NCI-H1105 (cell line): ENCODE data around the gene ESR2.
"Not testable (repeated sequence)": the region's sequence is repeated elsewhere in the genome, so short reads cannot be mapped to it uniquely, and the experiment has no call there.

Source experiments
- DNase-seq: peaks from one replicate; lab custom pipeline; 2025; lab: John Stamatoyannopoulos, UW

ESR2 gene

DNA sequence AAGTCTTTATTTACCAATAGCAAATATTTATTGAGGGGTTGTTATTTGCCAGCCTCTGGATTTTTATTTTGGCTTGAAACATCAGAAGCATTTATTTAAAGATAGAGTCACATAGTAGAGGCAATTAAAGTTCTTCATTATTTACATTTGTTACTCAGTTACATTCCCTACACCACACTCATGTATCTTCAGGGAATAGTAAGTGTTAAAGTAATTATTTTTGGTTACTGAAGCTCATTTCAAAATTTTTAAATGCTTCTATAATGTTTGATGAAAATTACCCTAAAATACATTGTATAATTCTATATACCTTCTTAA is 205.6 kb downstream of the ESR2 start:
- DNase-seq, result no peak

DNA sequence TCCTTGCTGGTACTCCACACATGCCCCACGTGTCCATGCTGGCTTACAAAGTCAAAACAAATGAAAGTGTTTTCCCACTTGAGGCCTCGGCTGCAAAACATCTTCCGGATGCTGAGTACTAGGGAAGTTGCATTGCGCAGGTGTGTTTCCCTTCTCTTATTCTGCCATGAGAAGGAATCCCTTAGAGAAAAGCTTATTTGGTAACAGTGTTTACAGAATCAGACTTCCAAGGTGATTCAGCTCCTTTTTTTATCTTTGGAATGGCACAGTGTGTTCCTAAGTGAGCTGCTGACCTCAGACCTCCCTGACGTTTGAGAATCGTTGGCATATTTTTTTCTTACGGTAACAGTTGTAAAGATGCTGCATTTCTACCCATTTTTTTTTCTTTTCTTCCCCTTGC is 211.3 kb downstream of the ESR2 start:
- DNase-seq, result no peak

DNA sequence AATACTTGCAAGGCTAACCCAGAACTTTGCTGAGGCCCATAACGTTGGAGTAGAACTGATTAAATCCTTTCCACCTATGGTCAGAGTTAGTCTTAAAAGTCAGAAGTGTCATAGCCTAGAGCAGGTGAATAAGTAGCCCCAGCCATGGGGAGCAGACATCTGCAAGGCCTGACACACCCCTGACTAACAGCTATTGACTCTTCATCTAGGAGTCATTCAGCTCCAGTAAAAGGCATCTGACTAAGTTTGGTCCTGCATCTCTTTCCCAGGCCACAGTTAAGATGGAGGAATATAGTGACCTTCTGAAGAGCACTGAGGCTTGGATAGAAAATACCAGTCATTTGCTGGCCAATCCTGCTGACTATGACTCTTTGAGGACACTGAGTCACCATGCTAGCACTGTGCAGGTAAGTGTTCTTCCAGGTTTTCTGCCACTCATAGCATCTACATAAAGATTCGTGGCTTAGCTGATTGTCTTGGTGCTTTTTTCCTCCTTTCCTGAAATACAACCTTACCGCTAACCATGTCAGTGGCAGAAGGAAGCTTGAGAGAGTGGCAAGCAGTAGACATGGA is 212.9 kb downstream of the ESR2 start:
- DNase-seq, result no peak

DNA sequence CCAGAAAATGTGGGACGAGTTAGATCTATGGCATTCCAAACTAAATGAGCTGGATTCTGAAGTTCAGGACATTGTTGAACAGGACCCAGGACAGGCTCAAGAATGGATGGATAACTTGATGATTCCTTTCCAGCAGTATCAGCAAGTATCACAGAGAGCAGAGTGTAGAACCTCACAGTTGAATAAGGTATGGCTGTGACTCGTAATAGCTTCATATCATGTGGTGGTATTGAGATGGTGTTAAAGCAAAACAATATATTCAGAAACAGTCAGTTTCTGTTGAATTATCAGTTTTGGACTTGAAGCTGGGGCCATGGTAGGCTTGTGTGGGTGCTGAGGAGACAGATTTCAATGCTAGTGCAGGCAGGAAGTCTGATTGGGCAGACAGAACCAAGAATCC is 213.7 kb downstream of the ESR2 start:
- no peak for DNase-seq

DNA sequence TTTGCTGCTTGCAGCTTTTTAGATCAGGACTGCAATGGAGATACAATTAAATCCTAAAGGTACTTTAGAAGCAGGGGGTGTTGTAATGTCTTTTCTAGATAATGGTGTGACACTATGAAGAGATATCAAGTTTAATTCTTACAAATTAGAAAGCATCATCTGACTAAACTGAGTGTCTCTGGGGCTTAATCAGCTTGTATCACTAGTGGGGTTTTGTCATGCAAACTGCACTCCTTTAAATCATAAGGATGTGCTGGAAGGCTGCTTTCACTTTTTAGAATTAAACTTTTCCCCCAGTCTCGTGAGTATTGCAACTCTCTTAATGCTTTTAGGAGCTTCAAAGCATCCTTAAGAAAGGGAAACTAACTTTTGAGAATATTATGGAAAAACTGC is 218.6 kb downstream of the ESR2 start:
- DNase-seq, result no peak

DNA sequence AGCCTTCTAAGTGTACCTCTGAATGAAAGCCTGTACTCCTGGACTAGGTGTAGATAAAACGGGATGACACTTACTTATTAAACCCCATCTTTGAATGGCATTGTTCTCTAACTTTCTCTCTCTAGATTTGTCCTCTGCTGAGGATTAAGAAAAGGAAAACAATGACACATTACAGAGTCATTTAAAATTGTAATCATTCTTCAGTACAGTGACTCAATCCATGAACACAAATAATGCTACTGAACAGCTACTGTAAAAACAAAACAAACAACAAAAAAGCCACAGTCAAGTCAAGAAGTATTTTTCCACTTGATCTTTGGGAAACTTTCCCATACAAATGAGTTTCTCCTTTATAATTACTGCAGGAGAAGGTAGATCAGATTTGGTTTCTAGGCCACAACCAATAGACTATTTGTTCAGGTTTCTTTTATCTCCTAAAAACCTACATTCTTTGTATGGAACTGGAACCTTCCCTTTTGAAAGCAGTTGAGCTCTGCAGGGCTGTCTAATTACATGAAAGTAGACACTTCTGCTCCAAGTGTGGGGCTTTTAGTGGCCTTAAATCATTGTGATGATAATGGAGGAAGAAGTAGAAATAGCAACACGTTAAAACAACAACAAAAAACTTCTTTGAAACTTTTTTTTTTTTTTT is 219.1 kb downstream of the ESR2 start:
- DNase-seq, result no peak

DNA sequence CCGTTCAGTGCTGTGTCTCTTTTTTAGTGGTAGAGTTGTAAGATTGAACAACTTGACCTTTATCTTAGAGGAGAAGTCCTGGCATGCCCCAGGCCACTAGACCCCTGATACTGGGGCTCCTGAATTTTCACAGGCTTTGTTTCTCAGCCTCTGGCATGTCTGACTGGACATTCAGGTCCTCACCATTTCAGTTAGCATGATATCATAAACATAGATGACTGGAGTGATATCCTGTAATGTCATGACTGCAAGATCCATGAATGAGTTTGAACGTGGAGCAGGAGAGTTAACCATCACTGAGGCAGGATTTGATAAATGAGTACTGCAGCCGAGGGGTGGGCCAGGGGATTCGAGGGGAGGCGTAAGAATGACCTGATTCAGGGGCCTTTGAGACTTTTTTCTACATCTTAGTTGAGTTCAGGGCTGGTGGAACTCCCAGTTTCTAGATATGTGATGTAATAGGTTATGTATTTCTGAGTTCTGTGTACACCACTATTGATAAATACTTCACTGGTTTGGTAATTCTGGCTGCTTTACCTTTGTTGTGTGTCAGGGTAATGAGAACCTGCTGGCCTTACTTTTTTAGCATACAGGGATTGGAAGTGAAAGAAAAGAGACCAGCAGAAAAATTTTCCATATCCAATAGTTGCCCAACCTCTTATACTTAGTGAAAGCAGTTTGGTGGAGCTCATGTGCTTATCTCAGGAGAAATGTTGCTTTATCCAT is 224.4 kb downstream of the ESR2 start:
- DNase-seq, result no peak

DNA sequence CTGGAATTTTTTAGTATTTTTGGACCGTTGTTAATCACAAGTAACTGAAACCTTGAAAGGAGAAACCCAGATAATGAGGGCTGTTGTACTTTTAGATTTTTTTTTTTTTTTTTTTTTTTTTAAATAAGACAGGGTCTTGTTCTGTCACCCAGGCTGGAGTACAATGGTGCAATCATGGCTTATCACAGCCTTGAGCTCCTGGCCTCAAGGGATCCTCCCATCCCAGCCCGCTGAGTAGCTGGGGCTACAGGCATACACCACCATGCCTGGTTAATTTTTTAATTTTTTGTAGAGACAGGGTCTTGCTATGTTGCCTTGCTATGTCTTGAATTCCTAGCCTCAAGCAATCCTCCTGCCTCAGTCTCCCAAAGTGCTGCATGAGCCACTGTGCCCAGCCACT is 229.7 kb downstream of the ESR2 start:
- no peak for DNase-seq

DNA sequence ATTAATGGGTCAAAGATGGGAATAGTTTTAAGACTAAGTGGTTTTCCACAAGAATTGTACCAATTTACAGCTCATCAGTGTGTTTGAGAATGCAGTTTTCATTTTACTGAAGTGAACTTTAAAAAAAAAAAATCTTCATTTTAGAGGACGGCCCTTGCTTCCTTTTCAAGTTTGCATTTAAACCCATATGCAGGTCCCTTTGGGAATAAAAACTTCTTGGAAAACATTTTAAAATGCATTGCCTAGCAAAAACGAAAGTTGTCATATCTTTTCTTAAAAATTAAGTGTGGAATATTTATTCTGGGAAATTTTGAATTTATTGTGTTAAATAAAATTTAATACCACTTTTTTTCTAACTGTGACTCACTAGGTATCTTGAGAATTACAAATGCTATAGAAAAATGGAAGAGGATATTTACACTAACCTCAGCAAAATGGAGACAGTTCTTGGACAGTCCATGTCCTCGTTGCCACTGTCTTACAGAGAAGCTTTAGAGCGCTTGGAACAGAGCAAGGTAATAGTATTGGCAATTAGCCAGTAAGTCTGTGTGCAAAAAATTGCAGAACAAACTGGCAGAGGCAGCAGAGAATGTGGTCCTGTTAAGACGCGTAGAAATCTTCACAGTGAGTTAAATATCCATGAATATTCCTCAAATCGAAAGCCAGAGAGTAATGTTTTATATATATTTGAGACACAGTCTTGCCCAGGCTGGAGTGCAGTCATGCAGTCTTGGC is 231.6 kb downstream of the ESR2 start:
- no peak for DNase-seq

DNA sequence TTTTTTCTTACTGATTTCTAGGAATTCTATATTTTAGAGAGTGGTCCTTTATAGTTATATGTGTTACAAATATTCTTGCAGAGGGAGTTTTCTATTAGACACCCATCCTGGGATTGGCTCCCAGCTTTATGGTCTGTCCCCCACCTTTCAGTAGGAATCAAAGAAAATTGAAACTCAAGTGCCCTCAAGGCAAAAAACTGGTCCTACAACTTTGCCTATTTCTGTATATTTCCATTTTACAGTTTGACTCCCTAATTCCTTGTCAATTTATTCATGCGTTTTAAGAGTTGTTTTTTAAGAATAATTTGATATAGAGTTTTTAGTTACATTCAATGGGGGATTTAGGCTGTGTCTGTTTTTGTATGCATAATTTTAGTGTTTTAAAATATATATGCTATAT is 232.5 kb downstream of the ESR2 start:
- no peak for DNase-seq

DNA sequence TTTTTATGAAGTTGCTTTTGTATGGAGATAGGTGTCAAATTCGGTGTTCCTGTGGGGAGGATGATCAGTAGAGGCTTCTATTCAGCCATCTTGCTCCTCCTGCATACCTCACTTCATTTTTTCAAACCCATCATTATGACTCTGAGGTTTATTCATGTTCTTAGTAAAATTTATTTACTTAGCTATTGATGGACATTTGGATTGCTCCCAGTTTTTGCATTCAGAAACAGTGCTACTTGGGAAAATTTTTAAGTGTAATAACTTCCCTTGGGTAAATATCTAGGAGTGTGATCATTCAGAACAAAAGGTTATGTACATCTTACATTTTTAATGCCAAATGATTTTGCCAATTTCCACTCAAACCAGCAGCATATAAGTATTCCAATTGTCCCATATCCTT is 233.1 kb downstream of the ESR2 start:
- DNase-seq, result no peak

DNA sequence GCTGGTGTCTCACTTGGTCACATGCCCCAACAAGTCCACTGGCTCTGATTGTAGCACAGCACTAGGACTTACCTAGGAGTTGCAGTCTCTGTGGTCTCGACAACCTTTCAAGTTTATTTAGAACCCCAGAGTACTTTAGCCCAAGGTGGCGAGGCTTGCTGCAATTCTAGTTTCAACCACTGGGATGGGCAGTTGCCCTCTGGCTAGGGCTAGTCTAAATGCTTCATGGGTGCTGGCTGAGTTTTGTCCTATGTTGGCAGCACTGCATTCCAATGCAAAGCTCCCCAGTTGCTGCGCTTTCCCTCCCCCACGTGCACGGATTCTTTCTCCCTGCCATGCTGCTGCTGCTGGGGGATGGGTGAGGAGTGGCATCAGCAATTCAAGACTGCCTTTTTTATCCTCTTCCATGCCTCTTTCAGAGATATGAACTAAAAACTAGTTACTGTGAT is 233.5 kb downstream of the ESR2 start:
- no peak for DNase-seq

DNA sequence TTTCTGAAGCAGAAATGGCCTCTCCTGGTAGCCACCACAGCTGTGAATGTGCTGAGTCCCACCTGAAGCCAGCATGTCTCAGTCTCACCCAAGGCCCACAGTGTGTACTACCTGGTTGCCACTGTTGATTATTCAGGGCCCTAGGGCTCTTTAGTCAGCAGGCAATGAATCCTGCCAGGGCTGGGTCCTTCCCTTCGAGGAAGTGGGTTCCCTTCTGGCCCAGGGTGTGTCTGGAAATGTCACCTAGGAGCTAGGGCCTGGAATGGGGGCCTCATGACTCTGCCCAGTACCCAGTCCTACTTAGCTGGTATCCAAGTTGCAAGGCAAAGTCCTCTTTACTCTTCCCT is 234.0 kb downstream of the ESR2 start:
- no peak for DNase-seq

DNA sequence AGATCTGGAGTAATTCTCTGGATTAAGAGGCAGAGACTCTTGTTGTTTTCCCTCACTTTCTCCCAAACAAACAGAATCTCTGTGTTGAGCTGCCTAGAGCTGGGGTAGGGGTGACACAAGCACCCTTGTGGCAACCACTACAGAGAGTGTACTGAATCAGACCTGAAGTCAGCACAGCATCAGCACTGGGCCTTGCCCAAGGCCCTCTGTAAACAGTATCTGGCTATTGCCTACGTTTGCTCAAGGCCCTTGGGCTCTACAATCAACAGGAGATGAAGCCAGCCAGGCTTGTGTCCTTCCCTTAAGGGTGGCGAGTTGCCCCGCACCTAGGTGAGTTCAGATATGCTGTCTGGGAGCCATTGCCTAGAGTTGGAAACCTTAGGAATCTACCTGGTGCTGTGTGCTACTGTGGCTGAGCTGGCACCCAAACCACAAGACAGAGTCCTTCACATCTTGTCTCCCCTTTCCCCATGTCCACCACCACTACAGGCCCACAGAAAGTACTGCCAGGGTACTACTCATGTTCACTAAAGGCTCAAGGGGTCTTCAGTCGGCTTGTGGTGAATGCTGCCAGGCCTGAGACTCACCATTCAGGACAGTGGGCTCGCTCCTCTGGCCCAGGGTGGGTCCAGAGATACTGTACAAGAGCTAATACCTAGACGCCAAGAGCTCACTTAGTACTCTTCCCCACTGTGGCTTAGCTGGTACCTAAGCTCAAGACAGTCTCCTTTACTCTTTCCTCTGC is 234.5 kb downstream of the ESR2 start:
- no peak for DNase-seq

DNA sequence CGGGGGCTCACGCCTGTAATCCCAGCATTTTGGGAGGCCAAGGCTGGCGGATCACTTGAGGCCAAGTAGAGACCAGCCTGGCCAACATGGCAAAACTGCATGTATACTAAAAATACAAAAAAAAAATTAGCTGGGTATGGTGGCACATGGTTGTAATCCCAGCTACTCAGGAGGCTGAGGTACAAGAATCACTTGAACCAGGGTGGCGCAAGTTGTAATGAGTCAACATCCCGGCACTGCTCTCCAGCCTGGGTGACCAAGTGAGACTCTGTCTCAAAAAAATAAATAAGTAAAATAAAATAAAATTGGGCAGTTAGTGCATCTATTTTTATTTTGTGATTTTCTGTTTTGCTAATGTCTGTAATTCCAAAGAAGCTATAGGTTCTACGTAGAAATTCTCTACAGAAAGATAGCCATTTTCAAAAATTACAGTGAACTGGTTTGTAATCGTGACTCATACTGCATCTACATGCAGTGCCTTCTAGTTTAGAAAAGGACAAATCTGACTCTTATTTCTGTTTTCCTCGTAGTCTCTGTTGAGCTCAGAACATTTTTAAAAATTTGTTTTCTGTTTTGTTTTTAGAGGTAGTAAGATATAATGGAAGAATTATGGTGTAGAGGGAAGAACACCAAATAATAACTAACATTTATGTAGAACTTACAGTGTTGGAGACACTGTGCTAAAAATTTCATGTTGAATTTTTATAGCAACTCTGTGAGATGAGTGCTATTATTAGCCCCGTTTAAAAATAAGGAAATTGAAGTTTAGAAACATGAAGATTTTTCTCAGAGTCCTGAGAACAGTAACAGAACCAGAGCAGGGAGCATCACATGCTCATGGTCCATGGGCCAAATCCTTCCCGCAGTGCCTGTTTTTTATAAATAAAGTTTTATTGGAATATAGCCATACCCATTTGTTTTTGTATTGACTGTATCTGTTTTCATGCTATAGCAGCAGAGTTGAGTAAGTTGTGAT is 240.2 kb downstream of the ESR2 start:
- DNase-seq, result no peak

DNA sequence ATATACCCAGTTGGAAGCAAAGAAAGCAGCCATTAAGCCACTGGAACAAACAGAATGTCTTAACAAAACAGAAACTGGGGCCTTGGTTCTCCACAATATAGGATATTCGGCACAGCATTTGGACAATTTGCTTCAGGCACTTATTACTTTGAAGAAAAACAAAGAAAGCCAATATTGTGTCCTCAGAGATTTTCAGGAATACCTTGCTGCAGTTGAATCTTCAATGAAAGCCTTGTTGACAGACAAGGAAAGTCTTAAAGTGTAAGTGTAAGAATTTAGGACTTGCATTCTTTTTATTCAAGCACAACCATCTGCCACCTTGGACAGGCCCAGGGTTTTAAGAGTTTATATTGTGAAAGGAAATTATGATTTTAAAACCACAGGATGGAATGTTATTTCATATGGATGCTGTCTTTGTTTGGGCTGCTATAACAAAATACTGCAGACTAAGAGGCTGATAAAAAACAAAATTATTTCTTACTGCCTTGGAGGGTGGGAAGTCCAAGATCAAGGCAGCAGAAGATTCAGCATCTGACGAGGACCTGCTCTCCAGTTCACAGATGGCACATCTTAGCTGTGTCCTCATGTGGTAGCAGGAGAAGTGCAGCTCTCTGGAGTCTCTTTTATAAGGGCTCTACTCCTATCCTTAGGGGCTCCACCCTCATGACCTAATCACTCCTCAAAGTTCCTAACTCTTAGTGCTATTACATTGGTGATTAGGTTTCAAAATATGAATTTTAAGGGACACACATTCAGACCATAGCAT is 244.4 kb downstream of the ESR2 start:
- no peak for DNase-seq

DNA sequence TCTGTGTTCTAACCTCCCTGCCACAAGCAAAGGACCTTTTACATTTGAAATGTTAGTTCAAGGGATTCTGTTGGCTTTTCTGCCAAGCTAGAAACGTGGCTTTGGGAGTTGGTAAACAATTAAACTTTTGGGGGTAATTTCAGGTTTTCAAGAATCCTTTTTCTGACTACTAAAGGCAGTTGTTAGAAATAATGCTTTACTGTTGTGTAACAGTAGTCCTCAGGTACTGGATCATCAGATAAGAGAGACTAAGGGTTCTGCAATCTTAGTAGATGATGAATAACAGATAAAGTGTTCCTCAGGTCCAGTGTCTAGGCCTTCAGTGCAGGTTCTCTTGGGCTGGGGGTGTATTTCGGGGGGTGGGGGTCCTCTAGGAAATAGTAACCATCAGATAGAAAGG is 249.1 kb downstream of the ESR2 start:
- no peak for DNase-seq

DNA sequence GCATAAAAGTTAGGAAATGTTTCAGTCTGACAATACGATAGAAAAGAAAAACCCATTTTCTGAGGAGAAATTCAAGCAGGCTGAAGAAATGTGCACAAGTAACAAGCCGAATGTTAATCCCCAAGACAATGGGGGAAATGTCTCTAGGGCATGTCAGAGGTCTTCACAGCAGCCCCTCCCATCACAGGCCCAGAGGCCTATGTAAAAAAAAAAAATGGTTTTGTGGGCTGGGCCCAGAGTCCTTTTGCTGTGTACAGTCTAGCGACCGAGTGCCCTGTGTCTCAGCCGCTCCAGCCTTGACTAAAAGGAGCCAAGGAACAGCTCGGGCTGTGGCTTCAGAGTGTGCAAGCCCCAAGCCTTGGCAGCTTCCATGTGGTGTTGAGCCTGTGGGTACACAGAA is 250.9 kb downstream of the ESR2 start:
- not testable (repeated sequence) for DNase-seq

DNA sequence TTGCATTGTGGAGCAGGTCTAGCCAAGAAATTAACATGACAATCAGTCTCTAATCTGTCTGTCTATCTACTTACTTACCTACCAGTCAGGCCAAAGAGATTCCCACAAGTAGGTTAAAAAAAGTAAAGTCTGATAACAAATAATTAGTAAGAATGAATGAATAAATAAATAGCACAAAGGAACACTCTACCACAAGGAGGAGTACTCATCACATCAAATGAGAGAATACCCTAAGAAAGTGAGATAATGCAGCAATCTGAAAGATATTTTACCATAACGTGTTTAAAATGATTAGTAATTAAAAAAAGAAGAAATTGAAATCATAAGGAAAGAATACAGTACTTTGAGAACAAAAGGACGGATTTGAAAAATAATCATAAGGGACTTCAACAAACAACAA is 254.1 kb downstream of the ESR2 start:
- no peak for DNase-seq

DNA sequence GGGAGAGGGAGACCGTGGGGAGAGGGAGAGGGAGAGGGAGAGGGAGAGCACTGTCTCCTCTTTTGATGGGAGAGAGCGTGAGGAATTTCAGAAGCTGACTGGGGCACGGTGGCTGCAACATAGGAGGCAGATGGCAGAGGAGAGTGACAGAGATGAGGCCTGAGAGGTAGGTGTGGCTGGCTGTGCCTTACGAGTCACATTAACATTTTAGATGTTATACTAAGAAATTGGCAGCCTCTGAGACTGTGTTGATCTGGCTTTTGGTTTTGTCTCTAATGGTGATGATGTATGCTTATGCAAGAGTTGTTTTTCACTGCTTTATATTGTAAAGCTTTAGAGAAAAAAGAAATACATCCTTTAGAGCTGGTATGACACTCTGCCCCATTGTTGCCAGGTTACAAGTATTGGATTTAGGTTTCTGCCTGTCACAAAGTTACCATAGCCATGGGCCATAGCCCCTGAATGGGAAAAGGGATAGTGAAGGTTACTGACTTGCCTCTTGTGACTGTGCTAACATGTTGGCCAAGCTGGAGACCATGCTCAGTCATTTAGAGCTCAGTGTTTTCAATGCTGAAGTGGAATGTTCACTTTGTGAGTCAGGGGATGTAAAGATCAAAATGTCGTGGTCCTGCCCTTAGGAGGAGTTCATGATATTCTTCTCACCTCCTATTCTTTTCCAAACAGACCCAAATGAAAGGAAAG is 255.2 kb downstream of the ESR2 start:
- DNase-seq, result no peak
